Right forelimb (tissue), 1 donor: ENCODE measurements around the gene EVL.
"Not testable (repeated sequence)": the region's sequence is repeated elsewhere in the genome, so short reads cannot be mapped to it uniquely, and the experiment has no call there.

Source experiments
- DNase-seq: peaks from one replicate; pipeline ENCODE4 v3.0.0-alpha.2; 2018

The EVL gene

DNA sequence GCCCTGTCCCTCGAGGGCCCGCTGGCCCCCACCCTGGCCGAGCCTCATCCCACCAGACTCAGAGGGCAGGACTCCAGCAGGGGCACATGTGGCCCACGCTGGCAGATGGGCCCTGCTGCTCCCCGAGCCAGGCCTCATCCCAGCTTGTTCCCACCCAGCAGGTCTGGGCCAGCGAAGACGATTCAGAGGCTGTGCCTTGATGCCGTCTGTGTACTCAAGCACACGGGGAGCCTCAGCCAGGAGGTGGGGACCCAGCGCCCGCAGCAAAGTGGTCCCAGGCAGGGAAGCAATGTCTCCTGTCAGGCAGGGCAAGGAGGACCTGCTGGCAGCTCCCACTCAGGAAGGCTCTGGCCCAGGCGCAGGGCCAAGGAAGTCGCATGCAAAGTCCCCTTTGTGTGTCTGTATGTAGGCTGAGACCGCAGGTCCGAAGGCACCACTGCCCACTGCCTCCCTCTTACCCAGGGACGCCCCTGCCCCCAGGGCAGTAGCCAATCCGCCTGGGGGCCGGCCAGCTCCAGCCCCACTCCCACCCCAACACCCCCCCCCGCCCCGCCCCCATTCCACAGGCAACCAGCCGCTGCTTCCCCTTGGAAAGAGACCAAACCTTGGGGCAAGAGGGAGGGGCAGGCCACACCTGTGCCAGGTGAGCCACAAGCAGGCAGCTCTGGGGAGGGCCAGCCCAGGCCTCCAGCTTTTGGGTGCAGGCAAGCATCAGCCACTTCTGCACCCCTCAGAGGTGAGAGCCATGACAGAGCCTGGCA is 84.8 kb downstream of the EVL start:
- no peak for DNase-seq

DNA sequence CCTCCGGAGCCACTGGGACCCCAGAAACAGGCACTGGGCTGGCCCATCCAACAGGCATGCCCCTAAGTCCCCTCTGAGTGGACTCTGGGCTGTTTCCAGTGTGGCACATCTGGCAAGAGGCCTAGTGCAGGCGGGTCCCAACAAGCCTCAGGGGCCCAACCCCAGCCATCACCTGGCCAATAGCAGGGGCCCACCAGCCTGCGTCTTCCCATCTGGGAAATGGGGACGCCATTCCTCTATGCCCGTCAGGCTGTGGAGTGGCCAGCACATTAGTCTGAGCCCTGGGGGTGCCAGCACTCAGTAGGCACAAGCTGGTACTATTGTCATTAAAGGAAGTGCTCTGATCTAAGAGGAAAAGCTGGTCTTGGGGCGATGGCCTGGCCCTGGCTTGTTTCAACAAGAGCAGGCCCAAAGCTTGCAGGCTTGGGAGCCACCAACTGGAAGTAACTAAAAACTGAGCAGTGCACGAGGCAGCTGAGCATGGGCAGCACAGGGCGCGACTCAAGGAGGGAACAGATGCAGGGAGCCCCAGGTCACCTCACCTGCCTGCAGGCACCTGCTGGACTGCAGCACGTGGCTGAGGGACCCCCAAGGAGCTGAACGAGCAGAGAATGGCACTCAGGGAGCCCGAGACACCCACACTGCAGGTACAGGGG is 85.8 kb downstream of the EVL start:
- DNase-seq: no peak

DNA sequence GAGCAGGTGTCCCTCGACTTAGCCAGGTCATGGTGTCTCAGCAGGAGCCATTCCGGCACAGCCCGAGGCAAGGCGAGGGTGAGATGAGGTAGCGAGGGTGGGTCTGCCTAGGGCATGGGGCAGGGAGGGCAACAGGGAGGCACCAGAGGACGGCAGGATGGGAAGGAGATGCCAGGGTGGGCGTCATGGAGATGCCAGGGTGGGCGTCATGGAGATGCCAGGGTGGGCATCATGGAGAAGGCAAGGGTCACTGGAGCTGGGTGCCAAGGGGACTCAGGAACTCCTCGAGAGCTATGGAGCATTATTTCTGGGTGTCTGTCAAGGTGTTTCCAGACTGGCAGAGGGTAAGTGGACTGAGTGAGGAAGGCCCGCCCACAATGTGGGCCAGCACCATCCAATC is 86.9 kb downstream of the EVL start:
- DNase-seq: no peak

DNA sequence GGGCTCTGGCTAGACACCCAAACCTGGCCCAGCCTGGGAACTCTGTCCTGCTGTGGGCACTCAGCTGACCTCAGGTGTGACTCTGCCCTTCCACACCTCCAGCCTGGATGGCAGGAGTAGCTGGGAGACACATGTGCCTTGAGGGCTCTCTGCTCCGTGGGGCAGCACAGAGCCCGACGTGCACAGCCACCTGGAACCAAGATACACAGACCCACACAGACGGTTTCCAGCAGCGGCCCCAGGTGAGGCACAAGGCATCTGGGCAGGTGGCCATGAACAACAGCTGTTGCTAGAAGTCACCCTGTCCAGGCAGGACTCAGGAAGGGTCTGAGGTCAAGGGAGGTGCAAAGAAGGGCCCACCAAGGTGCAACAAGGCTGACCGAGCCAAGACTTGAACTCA is 88.3 kb downstream of the EVL start:
- no peak for DNase-seq

DNA sequence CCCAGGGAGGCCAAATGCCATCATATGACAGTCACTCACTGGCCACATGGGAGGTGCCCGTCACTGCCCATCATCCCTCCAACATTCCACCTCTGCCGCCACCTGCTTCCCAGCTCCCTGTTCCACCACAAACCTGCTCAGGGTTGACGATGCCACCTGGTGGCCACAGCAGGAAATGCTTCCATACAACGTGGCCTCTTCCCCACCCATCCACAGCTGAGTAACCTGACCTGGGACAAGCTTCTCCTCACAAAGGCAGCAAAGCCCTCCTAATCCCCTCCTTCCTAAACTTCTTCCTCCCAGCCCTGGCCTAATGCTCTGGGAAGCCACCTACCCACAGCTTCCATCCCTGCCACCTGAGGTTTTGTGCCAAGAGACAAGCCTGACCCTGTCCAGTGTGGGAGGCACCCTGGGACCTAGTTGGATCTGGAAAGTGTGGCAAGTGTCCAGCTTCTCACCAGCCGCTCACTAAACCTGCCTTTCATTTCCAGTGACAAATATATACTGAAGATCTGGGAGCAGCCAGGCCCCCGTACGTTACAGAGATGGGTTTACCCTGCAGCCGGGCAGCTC is 89.9 kb downstream of the EVL start:
- no peak for DNase-seq

DNA sequence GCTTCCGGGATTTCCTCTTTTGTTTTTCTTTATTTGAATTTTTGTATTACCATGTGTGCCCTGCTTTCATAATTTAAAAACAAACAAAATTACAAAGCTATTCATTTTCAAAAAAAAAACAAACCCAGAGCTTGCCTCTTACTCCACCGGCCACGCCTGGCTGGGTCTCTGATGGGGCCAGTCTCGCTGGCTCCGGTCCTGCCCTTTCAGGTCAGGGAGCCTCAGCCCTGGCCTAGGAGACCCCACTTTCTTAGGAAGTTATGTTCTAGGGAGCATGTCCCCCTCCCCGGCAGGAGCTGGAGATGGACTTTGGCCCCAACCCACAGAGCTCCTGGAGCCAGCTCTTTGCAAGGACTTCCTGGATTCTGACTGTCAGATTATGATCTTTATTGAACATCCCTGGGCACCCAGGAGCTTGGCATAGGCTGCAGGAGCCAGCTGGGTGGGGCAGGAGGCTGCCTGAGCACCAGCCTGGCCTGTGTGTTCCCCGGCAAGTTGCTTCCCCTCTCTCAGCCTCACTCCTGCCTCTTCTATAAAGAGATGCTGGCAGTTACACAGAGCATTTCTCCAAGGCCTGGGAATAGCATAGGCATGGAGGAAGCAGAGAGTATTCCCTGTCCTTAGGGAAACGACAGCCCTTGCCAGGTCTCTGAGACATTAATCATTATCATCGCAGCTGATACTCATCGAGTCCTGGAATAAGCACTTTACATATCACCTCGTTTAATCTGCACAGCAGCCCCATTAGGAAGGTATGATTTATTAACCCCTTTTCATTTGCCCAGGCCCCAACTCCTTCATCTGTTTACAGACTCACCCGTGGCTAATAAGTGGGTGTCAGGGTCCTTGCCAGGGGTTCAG is 90.8 kb downstream of the EVL start:
- DNase-seq: no peak

DNA sequence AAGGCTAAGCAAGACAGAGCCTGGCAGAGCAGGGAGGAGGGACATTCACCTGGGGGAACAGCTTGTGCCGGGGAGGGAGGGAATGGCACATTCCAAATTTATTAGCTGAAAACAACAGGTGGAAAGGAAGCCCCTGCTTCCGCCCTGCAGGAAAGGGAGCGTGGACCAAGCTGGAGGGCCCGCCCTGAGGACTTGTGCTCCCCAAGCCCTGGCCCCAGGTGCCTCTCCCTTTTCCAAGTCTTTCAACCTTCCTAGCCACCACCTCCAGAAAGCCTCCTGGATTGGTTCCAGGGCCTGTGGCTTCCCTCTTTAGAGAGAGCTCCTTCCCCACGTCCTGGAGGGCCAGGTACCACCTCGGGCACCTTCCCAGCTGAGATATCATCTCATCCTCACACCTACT is 91.6 kb downstream of the EVL start:
- no peak for DNase-seq

DNA sequence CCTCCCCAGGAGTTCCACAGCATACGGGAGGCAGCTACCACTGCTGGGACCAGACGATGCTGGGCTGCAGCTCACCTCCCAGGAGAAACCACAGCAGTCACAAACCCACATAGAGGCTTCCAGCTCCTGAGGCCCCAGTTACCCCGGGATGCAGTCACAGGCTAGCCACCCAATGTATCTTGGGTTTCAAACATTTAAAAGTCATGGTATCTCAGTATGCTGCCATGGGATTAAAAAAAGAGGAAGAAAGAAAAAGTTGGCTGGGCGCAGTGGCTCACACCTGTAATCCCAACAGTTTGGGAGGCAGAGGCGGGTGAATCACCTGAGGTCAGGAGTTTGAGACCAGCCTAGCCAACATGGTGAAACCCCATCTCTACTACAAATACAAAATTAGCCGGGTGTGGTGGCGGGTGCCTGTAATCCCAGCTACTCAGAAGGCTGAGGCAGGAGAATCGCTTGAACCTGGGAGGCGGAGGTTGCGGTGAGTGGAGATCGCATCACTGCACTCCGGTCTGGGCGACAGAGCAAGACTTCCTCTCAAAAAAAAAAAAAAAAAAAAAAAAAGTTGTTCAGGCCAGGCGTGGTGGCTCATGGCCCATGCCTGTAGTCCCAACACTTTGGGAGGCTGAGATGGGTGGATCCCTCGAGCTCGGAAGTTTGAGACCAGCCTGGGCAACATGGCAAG is 92.5 kb downstream of the EVL start:
- not testable (repeated sequence) for DNase-seq

DNA sequence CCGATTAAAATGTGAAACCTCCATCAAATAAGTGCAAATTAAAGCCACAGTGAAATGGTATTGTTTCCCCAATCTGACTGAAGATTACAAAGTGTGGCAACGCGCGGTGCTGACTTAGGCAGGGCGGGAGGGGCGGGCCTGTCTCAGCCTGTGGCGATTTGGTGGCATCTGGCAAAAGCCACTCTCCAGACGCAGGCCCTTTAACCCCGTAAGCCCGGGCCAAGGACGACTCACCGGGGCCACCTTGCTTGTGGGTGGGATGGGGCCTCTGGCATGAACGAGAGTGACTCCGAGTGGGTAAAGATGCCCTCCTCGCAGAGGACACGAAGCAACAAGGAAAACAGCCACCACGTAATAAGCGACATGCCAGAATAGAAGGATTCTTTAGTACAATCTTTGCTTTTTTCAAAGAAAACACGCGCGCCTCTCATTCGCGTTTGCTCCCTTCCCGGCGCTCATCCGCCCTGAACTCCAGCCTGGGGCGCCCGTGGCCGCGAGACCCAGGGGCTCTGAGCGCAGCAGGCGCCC is 93.4 kb downstream of the EVL start:
- DNase-seq: no peak

DNA sequence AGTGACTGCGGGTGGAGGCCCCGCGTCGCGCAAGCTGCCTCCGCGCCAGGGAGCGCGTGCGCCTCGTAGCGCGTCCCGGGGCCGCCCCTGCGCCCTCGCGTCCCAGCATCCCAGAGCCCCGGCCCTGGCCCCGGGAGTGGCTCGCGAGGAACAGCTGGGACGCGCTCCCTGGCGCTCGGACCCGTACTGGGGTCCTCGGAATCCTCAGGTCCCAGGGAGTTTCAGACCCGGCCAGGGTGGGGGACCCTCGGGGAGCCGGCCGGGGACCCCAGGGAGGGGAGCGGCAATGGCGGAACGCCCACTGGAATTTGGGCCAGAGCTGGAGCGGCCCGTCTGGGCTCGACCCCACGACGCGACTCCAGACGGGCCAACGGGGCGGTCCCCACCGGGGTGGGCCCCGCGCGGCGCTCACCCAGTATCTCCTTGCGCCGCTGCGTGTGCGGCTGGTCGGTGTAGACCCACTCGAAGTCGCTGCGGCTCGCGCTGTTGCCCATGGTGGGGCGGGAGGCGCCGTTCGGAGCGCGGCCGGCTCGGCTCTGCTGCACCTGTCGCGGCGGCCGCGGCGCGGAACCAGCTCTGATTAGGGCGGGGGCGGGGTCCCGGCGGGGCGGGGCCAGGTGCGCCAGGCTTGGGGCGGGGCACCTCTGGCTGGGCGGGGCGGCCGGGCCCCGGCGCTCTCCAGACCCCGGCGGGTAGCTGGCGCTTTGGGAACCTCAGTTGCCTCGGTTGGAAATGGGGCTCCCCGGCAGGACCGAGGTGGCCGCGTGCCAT is 94.1 kb downstream of the EVL start, which contains the start of gene DEGS2:
Gene DEGS2, minus strand, starts transcription at position 552 of the 771 bp plus-strand sequence. Its CDS starts 58 bp downstream, at position 494.
- DNase-seq: no peak

DNA sequence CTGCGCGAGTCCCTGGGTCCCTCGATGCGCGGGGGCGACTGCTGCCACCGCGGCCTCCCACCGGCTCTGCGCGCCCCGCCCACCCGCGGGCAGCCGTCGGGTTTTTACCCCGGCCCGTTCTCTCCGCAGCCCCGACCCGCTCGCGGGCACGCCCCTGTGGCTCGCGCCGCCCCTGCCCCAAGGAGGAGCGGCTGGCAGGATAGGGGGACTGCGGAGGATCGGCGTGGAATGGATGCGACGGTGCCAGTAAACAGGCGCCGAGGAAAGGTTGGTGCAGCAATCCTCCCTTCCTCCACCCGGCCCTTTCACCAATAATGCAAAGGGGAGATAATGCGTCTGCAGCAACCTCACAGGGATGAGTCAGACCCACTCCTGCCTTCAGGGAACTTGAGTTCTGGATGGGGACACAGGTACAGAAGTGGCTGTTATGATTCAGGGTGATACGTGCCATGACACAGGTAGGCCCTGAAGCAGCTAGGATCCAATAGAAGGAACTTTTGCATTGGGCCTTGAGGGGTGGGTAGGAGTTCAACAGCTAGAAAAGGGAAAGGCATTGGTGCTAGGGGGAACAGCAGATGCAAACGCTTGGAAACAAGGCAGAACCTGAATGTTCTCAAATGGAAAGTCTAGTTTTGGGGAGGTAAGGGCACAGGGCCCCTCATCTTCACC is 94.8 kb downstream of the EVL start:
- DNase-seq: no peak

DNA sequence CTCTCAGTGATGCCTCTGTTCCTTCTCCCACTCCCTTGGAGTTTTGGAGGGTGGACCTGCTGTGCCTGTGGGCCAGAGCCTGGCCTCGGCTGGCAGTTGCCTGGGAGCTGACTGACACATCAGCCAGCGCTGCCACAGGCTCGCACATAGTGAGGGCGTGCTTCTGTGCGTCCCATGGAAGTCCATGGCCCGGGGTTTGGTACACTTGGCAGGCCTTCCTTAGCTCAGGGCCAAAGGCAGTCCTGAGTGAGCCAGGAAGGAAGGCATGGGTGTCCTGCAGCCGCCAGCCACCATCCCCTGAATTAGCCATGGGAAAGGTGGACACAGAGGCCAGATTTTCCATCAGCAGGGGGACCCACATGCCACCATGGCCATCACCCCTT is 95.3 kb downstream of the EVL start:
- DNase-seq: no peak

DNA sequence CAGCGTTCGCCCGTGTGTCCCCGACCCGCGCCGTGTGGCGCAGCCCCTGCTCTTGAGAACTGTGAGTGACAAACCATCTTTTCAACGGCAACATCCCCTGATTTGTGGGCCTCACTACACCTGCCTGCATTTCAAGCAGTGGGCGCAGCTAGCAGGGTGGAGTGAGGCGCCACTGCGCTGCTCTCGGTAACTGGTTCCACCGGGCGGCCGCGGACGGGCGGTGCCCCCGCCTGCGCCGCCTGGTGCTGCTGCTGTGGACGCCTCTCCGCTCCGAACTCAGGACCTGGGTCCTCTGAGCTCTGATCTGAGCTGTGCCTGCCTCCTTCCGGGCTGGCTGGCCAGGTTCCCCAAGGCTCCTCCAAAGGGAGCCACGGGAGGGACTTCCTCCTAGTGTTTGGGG is 100.2 kb downstream of the EVL start:
- no peak for DNase-seq

DNA sequence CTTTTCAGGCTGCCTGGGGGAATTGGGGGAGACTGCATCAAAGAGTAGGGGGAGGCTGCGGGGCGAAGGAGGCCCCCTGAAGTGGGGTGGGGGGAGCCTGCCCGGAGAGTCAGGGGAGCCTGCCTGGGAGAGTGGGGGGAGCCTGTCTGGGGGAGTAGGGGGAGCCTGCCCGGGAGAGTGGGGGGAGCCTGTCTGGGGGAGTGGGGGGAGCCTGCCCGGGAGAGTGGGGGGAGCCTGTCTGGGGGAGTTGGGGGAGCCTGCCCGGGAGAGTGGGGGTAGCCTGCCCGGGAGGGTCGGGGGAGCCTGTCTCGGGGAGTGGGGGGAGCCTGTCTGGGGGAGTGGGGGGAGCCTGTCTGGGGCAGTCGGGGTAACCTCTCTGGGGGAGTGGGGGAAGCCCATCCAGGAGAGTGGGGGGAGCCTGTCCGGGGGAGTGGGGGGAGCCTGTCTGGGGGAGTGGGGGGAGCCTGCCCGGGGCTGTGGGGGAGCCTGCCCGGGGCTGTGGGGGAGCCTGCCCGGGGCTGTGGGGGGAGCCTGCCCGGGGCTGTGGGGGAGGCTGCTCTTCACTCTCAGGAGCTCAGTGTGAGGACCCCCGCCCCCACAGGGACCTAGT is 100.7 kb downstream of the EVL start:
- no peak for DNase-seq

DNA sequence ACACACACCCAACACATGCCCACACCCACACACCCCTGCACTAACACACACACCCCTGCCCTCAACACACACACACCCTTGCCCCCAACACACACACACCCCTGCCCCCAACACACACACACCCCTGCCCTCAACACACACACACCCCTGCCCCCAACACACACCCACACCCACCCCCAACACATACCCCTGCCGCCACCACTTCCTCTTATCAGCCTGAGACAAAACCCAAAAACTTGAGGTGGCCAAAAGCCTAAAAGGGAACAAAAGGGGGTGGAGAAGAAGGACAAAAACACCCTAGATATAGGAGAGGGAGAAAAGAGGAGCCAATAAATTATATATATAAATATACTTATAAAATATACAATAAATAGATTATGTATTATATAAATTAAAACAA is 103.3 kb downstream of the EVL start:
- no peak for DNase-seq

DNA sequence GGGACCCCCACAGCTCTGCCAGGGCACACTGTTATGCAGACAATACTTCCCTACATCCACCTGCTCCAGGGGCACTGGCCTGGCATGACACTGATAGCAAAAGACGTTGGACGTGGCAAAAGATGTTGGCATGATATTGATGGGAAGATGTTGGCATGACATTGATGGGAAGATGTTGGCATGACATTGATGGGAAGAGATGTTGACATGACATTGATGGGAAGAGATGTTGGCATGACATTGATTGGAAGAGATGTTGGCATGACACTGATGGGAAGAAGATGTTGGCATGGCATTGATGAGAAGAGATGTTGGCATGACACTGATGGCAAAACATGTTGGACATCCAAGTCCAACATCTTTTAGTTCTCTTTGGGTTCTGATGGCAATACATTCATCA is 105.7 kb downstream of the EVL start:
- DNase-seq: no peak

DNA sequence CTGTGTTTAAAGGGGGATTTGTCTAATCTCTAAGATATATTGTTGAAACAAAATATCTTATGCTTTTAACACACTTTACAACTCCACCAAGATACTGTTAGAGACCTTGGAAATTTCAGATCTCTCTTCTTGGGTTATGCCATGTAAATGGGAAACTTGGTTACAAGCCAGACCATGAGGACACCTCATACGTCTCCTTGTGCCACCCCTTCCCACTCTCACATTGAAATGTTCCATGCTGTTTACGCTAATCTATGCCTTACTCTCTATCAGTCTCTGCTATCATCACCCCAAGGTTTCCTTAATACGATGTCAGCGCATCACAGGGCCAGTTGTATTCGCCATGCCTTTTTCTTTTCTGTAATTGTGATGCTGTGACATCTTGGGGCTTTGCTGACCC is 107.6 kb downstream of the EVL start:
- no peak for DNase-seq

DNA sequence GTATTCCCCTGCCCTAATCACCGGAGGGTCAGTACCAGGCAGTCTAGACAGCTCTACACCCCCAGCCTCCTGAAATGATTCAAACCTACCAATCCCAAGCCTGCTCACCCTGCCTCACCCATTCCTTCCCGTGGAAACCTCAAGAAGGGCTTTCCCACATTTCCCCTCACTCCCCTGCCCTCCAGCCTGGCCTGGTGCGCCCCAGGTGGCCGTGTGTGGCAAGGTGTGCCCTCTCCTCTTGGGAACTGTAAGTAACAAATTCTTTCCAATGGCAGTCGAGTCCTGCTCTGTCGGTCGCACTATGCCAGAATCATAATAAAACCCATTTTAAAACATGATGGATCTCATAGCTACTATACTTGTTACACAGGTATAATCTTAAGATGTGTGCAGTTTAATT is 108.1 kb downstream of the EVL start:
- DNase-seq: no peak

DNA sequence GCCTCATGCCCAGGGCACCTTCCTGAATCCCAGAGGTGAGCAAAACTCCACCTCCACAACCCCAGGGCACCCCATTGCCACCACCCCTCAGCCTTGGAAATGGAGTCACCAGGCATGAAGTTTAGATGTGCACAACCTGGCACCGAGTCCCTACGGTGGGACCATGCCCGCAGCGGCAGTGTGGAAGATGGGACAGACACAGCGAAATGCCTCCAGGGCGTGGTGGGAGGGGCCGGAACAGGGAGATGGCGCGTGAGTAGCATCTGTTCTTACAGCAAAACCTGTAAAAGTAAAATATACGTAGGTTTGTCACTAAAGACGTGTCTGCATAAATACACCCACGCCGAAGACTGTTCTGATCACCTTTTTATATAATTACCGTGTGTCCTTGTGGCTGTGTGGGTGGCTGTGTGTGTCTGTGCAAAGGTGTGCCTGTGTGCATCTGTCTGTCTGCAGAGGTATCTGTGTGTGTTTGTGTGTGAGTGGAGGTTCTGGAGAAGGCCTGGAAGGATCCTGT is 111.6 kb downstream of the EVL start:
- no peak for DNase-seq

DNA sequence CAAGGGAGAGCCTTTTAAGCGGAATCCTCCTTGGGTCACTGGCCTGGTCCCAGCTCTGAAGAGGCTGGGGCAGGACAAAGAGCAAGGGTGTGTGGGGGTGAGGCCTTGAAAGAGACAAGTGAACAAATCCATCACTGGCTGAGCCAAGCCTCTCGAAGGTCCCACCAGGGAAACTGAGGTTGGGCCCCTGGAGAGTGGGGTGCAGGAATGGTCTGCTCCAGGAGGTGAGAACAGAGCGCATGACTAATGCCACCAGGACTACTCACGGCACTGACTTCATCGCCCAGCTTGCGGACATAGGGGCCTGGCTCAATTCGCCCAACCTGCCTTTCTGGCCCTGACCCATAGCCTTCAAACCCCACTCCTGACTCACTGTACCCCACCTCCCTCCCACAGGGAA is 113.5 kb downstream of the EVL start:
- DNase-seq: no peak
